ENCODE measurements around the gene IGFLR1.

IGFLR1 gene

DNA sequence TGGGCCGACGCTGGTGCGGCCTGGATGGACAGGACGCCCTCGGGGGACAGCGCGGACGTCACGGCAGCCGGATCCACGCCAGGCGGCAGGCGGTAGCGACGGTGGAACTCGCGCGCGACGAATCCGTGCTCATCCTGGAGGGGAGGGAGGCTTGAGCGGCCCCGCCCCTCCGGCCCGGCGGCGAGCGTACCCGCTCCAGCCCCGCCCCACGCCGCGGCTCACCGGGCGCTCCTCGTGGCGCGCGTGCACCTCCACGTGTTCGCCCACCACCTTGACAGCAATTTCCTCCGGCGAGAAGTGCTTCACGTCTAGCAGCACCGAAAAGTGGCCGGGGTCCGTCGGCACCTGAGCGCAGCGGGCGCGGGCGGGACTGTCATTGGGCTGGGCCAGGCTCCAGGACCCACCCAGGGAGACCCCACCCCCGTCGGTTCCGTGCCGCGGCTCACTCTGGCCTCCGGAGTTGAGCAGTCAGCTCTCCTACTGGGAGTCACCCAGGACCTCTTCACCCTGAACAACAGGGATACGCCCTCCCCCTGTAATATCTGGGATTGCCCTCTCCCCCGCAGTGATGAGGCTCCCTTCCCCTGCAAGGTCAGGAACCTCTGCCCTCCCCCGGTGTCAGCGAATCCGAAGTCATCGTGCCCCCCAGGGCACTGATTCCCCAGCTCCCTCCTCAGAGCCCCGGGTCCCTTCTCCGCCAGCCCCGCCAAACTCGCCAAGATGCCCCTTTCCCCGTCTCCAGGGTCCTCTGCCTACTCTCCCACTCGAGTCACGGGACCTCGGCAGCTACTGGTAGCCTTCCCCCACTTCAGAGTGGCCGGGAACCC, 13.5 kb upstream of the IGFLR1 start:
- DNase-seq, result peak; percentile 68

DNA sequence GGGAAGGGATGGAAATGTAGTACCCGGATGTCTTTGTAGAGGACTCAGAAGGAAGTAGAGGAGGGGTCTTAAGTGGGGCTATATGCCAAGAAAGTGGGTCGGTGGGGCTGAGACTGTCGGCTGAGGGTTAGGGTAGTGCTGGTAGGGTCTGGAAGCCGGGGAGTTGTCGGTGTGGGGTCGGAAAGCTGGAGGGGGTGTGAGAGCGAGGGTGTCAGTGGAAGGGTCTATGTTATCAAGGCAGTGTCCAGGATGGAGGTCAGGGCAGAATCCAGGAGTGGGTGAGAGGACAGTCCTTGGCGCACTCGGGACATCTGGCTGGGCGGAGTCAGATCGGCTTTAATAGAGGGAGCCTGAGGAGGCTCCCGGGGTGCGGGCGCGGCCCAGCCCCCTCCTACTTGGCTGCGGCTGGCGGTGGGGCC, 12.9 kb upstream of the IGFLR1 start:
- DNase-seq, result no peak

DNA sequence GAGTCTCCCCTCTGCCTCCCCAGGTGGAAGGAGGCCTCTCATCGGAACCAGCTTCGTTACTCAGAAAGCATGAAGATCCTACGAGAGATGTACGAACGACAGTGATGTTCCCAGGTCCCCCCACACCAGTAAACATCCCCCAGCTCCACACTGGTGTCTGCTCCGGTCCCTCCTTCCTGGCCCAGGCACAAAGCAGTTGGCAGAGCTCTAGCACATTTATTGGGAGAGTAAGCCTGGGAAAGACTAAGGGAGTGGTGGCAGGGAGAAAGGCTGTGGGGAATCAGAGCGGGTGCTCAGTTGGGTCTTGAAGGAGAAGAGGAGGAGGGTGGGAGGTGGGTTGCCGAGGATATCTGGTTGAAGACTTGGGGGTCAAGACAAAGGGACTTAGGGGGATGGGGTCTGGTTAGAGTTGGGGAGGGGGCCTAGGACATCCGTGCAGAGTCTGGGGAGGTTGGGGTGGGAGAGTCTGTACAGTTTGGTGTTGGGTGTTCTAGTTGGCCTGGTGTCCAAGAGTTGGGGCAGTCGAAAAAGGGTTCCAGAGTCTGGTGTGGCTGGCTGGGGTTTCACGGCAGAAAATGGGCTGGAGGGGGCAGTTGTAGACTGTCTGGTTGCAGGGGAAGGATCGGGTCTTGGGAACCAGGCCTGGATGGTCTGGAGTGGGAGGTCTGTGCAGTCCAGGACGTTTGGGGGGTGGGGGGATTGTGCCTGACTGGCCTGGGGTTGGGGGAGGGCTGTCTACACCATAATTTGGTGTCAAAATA, 12.3 kb upstream of the IGFLR1 start:
- DNase-seq, result no peak

DNA sequence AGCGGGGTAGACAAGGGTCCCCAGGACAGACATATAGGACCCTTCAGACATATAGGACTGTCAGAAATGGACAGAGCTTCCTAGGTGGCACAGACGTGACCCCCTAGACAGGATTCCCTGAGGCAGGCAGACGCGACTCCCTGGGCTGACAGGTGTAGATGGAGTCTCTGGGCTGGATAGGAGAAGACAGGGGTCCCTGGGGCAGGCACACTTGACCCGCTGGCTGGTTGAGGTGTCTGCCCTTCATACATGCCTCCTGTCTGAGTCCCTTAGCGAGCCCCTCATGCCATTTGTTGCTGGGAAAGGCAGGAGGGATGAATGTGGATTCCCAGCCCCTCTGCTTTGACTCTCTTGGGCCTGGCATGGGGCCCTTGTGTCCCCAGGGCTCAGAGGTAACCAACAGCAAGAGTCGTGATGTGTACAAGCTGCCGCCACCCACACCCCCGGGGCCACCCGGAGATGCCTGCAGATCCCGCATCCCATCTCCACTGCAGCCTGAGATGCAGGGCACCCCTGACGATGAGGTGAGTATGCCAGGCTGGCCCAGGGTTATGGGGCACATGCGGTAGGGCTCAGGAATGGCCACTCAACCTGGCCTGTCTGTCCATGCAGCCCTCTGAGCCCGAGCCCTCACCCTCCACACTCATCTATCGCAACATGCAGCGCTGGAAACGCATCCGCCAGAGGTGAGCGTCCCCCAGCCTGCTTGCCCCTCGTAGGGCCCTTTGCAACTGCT, 11.6 kb upstream of the IGFLR1 start:
- no peak for DNase-seq

DNA sequence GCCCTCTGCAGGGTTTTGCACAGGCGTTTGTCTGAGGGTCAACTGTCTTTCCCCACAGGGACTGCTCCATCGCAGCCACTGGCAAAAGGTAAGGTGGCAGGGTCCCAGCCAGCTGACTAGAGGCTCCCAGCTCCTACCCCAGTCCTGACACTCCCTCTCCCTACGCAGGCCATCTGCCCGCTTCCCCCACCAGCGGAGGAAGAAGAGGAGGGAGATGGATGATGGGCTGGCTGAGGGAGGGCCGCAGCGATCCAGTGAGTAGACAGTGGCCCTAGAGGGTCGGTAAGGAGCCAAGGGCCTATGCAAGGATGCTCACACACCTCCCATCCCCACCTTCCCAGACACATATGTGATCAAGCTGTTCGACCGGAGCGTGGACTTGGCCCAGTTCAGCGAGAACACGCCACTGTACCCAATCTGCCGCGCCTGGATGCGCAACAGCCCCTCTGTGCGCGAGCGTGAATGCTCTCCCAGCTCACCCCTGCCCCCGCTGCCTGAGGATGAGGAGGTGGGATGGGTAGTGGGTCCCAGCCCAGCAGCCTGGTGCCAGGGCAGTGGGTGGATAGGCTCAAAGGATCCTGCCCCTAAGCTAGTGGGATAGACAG, 10.6 kb upstream of the IGFLR1 start:
- no peak for DNase-seq

DNA sequence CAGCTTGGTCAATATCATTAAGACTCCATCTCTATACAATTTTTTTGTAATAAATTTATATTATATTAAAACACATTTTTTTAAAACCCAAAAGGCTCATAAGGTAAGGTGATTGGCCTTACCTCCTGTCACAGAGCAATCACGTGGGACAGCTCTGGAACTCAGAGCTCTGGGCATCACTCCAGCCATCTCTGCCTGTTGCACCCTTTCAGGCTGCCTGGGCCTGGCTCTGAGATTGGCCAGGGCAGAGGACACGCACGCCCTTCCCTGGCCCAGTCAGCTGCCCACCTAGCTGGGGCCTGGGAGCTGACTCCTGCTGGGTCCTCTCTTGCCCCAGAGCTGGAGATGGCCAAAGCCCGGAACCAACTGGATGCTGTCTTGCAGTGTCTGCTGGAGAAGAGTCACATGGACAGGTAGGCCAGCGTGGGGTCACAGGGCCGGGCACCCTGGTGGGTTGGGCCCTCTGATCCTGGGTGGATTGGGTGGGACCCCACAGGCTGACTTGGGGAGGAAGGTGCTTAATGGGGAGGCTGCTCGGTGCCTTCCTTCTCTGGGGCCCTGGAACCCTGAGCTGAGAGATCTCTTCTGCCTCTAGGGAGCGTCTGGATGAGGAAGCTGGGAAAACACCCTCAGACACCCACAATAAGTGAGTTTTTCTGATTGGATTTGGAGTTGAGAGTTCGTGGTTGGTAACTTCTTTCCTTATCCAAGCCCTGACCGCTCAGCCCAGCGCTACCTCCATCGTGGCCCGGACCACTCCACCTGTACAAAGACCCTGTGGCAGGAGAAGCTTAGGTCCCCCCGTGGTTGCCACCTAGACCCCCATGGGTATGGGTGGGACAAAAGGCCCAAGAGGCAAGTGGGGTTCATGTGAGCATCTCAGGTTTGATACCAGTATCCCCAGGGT, 9.8 kb upstream of the IGFLR1 start:
- no peak for DNase-seq

DNA sequence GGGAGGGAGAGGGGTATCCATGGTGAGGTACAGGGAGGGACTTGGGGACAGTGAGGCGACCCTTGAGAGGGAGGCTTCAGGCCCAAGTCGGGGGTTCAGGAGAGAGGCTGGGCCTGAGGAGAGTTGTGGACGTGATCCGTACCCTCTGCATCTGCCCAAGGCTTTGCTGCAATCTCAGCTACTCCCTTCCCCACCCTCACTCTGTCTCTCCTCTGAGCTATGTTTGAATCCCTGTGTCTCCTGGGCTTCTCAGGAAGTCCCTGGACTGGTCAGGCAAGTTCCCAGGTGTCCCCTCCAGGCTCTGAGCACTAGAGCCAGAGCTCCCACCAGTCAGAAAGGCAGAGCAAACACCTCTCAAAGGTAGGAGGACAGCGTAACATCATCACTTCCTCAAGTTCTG, 7.9 kb upstream of the IGFLR1 start:
- DNase-seq, result no peak

DNA sequence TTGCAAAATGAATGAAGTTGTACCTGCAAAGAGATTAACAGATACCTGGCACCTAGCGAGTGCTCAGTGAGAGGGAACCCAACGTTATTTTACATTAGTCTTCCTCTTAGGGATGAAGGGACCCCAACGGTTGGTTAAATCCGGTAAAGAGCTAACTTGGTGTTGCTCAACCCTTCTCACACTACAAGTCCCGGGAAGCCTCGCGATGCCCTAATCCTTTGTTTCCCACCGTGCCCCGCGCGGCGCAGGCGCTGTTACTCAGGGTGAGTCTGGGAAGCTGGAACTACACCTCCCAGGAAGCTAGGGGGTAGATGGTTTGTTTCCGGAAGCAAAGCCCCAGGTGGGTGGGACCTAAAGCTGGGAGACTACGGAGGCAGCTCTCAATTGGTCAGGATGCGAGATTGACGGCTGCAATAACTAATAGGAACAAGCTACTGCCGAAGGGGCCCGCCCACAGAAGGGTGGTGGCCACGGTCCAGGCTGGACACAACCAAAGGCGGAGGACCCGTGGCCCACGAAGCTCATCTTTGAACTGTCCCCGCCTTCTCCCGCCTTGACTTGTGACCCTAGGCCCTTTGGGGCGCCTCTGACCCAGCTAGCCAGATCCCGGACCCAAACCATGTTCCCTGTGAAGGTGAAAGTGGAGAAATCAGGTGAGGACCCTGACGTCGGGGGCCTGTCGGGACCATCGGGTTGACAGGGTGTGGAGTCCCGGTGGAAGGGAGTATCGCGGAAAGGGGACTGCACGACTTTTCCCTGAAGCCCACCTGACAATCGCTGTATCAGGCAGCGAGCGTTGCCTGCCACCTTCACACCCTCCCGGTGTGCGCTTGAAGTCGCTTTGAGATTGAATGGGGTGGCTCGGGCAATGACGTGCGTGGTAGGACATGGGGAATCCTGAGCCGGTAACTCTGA, 6.1 kb upstream of the IGFLR1 start, which contains the start of gene LIN37:
TSS of gene LIN37 (plus strand) at position 471 of the 915 bp plus-strand sequence. CDS start at position 620, 149 bp downstream.
- DNase-seq, result peak; percentile 95

DNA sequence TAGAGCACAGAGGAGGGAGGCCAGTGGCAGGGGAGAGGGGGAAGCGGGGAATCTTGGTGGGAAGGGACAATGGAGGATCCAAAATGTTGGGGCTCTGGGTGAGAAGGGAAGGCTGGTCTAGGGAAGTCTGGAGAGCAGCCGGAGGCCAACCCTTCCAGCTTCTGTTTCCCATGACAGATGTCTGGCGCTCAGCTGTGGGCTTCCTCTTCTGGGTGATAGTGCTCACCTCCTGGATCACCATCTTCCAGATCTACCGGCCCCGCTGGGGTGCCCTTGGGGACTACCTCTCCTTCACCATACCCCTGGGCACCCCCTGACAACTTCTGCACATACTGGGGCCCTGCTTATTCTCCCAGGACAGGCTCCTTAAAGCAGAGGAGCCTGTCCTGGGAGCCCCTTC, 4.3 kb upstream of the IGFLR1 start:
- no peak for DNase-seq

DNA sequence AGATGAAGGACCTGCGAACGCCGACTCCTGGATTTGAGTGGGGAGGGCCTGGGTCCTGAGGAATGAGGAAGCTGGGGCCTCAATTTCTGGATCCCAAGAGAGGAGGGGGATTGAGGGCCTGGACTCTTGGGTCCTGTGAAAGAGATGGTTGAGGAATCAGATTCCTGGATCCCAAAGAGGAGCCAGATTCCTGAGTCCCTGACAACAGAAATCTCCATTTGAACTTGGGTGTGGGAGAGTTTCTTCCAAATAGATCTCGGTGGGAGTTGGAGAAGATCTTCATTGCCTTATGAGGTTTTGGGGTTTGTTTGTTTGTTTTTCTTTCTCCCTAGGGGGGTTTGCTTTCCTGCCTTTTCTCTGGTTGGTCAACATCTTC, 3.8 kb upstream of the IGFLR1 start:
- no peak for DNase-seq

DNA sequence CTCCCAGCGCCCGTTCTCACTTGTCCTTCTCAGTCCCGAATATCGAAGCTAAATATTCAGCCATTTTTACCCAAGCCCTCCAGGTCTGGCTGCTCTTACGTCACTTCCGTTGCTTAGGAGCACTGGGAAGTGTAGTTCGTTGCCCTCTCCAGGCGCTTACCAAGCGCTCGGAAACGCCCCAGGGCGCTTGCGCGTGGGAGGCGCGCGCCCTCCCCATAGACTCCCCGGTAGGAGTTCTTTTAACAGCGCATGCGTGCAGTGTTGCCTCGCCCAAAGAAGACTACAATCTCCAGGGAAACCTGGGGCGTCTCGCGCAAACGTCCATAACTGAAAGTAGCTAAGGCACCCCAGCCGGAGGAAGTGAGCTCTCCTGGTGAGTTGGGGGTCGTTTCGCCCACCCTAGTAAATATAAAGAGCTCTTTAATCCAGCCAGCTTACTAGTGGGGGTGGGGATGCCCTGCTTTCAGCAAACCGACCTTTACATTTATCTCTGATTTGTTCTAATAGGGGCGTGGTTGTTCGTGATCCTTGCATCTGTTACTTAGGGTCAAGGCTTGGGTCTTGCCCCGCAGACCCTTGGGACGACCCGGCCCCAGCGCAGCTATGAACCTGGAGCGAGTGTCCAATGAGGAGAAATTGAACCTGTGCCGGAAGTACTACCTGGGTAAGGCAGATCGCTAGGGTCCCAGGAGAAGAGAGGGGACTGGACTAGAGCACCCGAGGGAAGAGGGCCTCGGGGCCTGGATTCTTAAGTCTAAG, 3.3 kb upstream of the IGFLR1 start, which contains the start of the genes PSENEN and U2AF1L4:
TSS of gene PSENEN (plus strand) at position 324 of the 759 bp plus-strand sequence. CDS start at position 604, 280 bp downstream.
TSS of gene U2AF1L4 (minus strand) at position 91 of the 759 bp plus-strand sequence. CDS start at position 64, 27 bp downstream.
- peak; percentile 93 for DNase-seq

DNA sequence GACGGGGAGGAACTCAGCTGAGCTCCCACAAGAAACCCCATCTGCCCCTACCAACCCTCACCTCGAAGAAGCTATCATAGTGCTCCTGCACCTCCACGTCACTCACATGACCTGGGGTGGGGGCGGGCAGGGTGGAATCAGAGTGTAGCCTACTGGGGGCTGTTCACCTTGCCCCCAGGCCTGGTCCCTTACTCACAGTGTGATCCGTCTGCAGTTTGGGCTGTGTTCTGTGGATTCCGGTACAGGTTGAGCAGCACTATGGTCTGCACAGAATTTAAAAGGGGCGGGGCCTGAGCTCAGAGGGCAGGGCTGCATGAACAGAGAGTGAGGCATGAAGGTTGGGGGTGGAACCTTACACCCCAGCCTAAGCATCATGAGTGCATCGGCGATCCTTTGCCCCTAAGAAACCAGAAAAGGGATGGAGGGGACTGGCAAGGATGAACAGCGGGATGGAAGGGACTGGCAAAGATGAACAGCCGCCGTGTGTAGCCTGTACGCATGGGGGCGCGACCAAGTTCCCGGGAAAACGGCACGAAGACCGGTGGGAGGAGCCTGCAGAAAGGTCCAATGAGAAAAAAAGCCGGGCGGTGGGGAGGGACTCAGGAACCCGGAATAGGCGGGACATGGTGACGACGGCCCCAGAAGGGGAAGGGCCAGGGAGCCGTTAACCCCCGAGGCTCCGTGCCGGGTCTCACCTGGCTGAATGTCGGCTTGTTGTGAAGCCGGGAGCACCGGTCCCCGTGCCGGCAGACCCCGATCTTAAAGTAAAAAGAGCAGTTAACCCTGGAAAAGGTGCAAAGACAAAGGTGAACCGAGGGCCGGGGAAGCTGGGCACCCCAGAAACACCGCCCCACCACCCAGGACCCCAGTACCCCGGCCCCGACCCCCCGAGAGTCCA, 2.4 kb upstream of the IGFLR1 start:
- DNase-seq, result peak; percentile 92

DNA sequence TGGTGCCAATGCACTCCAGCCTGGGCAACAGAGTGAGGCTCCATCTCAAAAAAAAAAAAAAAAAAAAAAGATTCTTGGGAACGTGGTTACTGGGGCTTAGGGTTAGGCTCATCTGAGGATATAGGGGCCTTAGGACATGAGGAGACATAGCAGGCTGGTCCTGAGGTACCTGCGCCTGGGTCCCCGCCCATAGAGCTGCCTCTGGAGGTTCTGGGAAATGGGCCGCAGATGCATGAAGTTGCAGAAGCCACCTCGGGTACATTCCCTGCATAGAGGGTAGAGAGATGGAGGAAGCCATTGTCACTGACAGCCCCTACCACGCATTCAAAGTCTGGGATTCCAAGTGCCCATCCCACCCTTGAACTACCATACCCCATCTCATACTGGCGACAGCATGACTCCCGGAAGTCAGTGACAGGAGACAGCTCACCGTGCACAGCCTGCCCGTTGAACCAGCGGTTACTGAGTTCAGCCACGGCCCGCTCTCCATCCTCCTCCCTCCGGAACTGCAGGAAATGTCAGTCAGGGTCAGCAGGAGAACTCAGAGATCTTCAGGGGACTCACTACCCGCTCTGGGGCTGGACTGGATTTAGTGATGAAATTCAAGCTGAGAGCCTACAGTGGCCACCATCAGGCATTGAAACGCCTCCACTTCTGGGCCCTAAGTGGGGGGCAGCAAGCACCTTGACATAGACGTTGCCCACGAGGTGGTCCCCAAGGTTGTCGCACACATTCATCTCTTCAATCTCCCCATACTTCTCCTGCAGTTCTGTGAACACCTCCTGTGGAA, 1.6 kb upstream of the IGFLR1 start:
- no peak for DNase-seq

DNA sequence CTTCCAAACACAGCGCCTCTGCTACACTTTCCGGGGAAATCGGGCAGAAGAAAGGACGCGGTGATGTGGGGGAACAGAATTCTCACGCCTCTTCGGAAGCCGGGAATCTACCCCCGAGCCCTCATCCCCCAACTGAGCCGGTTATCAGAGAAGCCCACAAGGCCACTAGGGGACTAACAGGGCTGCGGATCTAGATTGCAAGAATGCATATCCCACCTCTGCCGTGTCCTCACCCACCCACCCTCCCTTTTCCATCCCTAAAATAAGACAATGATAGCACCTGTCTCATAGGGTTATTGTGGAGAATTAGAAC, 1.1 kb downstream of the IGFLR1 start:
- no peak for DNase-seq

DNA sequence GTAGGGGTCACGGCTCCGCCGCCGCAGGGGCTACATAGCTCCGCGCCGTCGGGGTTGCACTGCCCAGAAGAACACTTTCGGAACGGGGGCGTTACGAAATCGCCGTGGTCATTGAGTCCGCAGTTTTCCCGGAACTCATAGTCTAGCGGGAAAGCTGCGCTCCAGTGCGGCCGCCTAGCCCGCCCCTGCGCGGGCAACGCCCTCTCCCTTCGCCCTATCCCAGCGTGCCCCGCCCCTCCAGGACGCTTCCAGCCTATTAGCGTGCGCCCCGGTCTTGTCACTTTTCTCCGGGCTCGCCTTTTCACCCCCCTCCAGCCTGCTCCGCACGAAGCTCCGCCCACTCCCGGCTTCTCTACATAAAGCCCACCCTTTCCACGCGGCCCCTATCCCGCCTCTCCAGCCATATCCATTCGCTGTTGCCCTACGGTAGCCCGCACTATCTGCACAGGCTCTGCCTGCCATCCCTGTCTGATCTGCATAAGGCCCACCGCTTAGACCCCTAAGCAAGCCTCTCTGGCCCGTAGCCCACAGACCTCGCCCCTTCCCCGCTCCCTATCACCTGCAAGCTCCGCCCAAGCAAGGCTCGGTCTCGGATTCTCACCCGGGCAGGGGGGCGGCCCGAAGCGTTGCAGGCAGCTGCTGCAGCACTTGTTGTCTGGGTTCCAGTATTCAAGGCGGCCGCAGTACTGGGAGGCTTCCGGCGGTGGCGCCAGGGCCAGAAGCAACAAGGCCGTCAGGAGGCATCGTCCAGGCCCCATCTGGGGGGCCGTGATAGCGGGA, 1.6 kb downstream of the IGFLR1 start:
- DNase-seq, result peak; percentile 92

DNA sequence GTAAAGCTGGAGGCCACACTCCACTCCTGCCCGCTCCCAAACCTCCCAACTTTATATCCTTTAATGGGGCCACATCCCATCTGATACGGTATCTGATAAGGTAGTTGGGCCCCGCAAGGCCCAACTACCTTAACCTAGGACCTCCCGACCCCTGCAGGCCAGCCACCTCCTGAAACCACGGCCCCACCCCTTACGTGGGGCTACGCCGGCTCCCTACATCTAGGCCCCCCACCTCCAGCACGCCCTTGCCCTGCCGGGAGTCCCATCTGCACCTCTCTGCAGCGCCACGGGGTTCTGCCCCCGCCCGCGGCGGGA, 2.2 kb downstream of the IGFLR1 start:
- no peak for DNase-seq

Measured in activated T-cell treated with anti-CD3 and anti-CD28 coated beads, Interleukin-2, amount 50 U/mL, for 1 hour (primary cell).